Naive thymus-derived CD4-positive, alpha-beta T cell (primary cell): ENCODE data around the gene ATG10. TPM values are rescaled to one million over a fixed set of nuclear protein-coding genes. Genes with fewer than 3 reads are reported as not detected.

Experiments
- ATAC-seq: fragments of 150-1000 bp; cut with Tn5 transposase; 2 replicates; pipeline ENCODE4 v1.10.0; 2021; ENCODE audit warnings: mild to moderate bottlenecking, moderate library complexity
- CTCF ChIA-PET: fragments of 350-600 bp; sonication (Branson Sonifier 250); formaldehyde crosslinking; loops from one replicate; lab custom pipeline; 2021; ENCODE audit warnings: antibody characterized with exemption; lab: Charles Lee
- POLR2A ChIA-PET: fragments of 350-600 bp; sonication (Branson Sonifier 250); formaldehyde crosslinking; loops from one replicate; lab custom pipeline; 2021; ENCODE audit warnings: antibody characterized with exemption, inconsistent platforms; lab: Charles Lee
- DNase-seq, 9 donors: peaks; one replicate each; pipeline versions ENCODE4 v3.0.0 to v3.0.0-alpha.2; 2020 to 2022; ENCODE audit warnings: mixed read lengths in 1 of 9
- H3K27ac ChIP-seq: one replicate; pipeline ENCODE4 v1.7.0; 2013; ENCODE audit warnings: mild to moderate bottlenecking, low read depth, low read length, moderate library complexity
- H3K27me3 ChIP-seq, 2 donors: one replicate each; pipeline ENCODE4 v1.7.0; 2013; ENCODE audit warnings: low read length in 2 of 2, mild to moderate bottlenecking in 2 of 2, moderate library complexity in 2 of 2; ENCODE audit not compliant: control insufficient read depth in 2 of 2, insufficient read depth in 2 of 2
- H3K36me3 ChIP-seq, 3 experiments: 1 replicate in 2 of 3; 2 replicates in 1 of 3; pipeline ENCODE4 v1.7.0; 2013; ENCODE audit warnings: low read length in 3 of 3, mild to moderate bottlenecking in 3 of 3, moderate library complexity in 1 of 3; ENCODE audit not compliant: insufficient read depth in 3 of 3, control insufficient read depth in 2 of 3
- H3K4me1 ChIP-seq, 2 donors: one replicate each; pipeline ENCODE4 v1.7.0; 2013; ENCODE audit warnings: low read length in 2 of 2, mild to moderate bottlenecking in 2 of 2, moderate library complexity in 1 of 2; ENCODE audit not compliant: control insufficient read depth in 2 of 2, insufficient read depth in 2 of 2
- H3K4me3 ChIP-seq: 2 replicates; pipeline ENCODE4 v1.7.0; 2013; ENCODE audit warnings: mild to moderate bottlenecking, low read length
- H3K9me3 ChIP-seq, 3 experiments: 1 replicate in 2 of 3; 2 replicates in 1 of 3; pipeline ENCODE4 v1.7.0; 2013; ENCODE audit warnings: low read length in 3 of 3; ENCODE audit not compliant: control insufficient read depth in 2 of 3
- H3K27ac Mint-ChIP-seq, 9 donors: one replicate each; pipeline ENCODE4 v1.8.0; 2020 to 2022; ENCODE audit warnings: mixed read lengths in 9 of 9, mild to moderate bottlenecking in 8 of 9, moderate library complexity in 5 of 9, inconsistent platforms in 2 of 9
- H3K27me3 Mint-ChIP-seq, 5 donors: one replicate each; pipeline ENCODE4 v1.8.0; 2021 to 2022; ENCODE audit warnings: mixed read lengths in 5 of 5, mild to moderate bottlenecking in 1 of 5
- H3K36me3 Mint-ChIP-seq, 5 donors: one replicate each; pipeline ENCODE4 v1.8.0; 2020 to 2022; ENCODE audit warnings: mixed read lengths in 5 of 5, mild to moderate bottlenecking in 3 of 5, inconsistent platforms in 1 of 5
- H3K4me1 Mint-ChIP-seq, 7 donors: one replicate each; pipeline ENCODE4 v1.8.0; 2020 to 2022; ENCODE audit warnings: mixed read lengths in 7 of 7, mild to moderate bottlenecking in 3 of 7, inconsistent platforms in 1 of 7
- H3K4me3 Mint-ChIP-seq, 10 donors: one replicate each; pipeline ENCODE4 v1.8.0; 2020 to 2022; ENCODE audit warnings: mild to moderate bottlenecking in 10 of 10, mixed read lengths in 10 of 10, moderate library complexity in 6 of 10, inconsistent platforms in 2 of 10
- H3K9me3 Mint-ChIP-seq, 11 donors: one replicate each; pipeline ENCODE4 v1.8.0; 2020 to 2022; ENCODE audit warnings: mixed read lengths in 11 of 11, mild to moderate bottlenecking in 4 of 11, inconsistent platforms in 1 of 11, moderate library complexity in 1 of 11
- intact Hi-C, 2 donors: fragments of 100-400 bp; cut with micrococcal nuclease; formaldehyde crosslinking; loops; one replicate each; pipeline ENCODE4 v1.15.1; 2023
- polyA plus RNA-seq, 2 donors: library from polyadenylated mRNA; unstranded; fragments of 300-500 nt; fragmentation: Illumina TruSeq; gene quantifications; one replicate each; pipeline ENCODE4 v1.2.3, GENCODE V29; 2021
- total RNA-seq, 6 experiments: library from RNA in 5 of 6; stranded (reverse) in 5 of 6; gene quantifications; 1 replicate in 5 of 6; 2 replicates in 1 of 6; pipeline ENCODE4 v1.2.3 and lab custom pipeline; 2021 to 2026

ATG10 gene
- total and polyA plus RNA-seq, 7 experiments from 2014 or later: 6.4 to 14.4 (median 9.1) TPM

- Mint-ChIP-seq H3K36me3 (peaks cover 0 to 13% (median 4%) of the 10 kb centered on the region in 5 donors), H3K9me3 (no peaks in the 10 kb centered on the region), H3K27ac (no peak overlapping the region), H3K4me3 (no peak overlapping the region), H3K4me1 (peaks cover 0 to 3% (median 0%) of the 10 kb centered on the region in 7 donors), H3K27me3 (no peaks in the 10 kb centered on the region)
- Histone ChIP-seq H3K9me3 (no peaks in the 10 kb centered on the region), H3K27me3 (no peaks in the 10 kb centered on the region), H3K4me3 (no peak overlapping the region), H3K4me1 (no peaks in the 10 kb centered on the region), H3K27ac (no peak overlapping the region), H3K36me3 (no peaks in the 10 kb centered on the region)
- intact Hi-C loops: no loop called here
- no peak for DNase-seq
- ChIA-PET POLR2A (no interaction called here), CTCF (interaction anchor here (0.7 kb wide), 1 partner anchor 836 kb away, joined by 4 read pairs; no protein-coding TSS in a partner anchor)
- no peak for ATAC-seq
Measured at GRCh38 chr5:82218374-82219156, 246.7 kb downstream of the ATG10 start.

GRCh38 chr5:82221020-82221419 is 249.2 kb downstream of the ATG10 start:
- H3K4me1 Mint-ChIP-seq: peaks cover 0 to 11% (median 4%) of the 10 kb centered on the region in 7 donors
- POLR2A ChIA-PET: interaction anchor here (0.6 kb wide), 1 partner anchor 448 kb away, joined by 3 read pairs; no protein-coding TSS in a partner anchor
- H3K27ac Mint-ChIP-seq: no peak overlapping the region
- ATAC-seq (no peak), DNase-seq (no peak)
- Histone ChIP-seq H3K27me3 (no peaks in the 10 kb centered on the region), H3K4me3 (no peak overlapping the region), H3K36me3 (no peaks in the 10 kb centered on the region), H3K9me3 (no peaks in the 10 kb centered on the region), H3K27ac (no peak overlapping the region), H3K4me1 (no peaks in the 10 kb centered on the region)
- no peak overlapping the region for H3K4me3 Mint-ChIP-seq
- no peaks in the 10 kb centered on the region for H3K27me3 Mint-ChIP-seq
- H3K36me3 Mint-ChIP-seq: peaks cover 0 to 13% (median 4%) of the 10 kb centered on the region in 5 donors
- CTCF ChIA-PET: no interaction called here
- intact Hi-C loops: no loop called here
- H3K9me3 Mint-ChIP-seq: no peaks in the 10 kb centered on the region

GRCh38 chr5:82222597-82223574 is 251.1 kb downstream of the ATG10 start:
- Mint-ChIP-seq H3K4me3 (no peak overlapping the region), H3K27me3 (no peaks in the 10 kb centered on the region), H3K36me3 (peaks cover 0 to 13% (median 4%) of the 10 kb centered on the region in 5 donors), H3K27ac (no peak overlapping the region), H3K4me1 (peaks cover 0 to 11% (median 4%) of the 10 kb centered on the region in 7 donors), H3K9me3 (no peaks in the 10 kb centered on the region)
- POLR2A ChIA-PET: no interaction called here
- ATAC-seq (no peak), DNase-seq (no peak)
- H3K27ac ChIP-seq: no peak overlapping the region
- intact Hi-C loops: no loop called here
- no peaks in the 10 kb centered on the region for H3K4me1 ChIP-seq
- no peaks in the 10 kb centered on the region for H3K36me3 ChIP-seq
- no peaks in the 10 kb centered on the region for H3K27me3 ChIP-seq
- H3K9me3 ChIP-seq: no peaks in the 10 kb centered on the region
- CTCF ChIA-PET: no interaction called here
- H3K4me3 ChIP-seq: no peak overlapping the region

- H3K36me3 Mint-ChIP-seq: peaks cover 0 to 10% (median 0%) of the 10 kb centered on the region in 5 donors
- no peak overlapping the region for H3K27ac Mint-ChIP-seq
- H3K4me1 Mint-ChIP-seq: peaks cover 0 to 11% (median 4%) of the 10 kb centered on the region in 7 donors
- H3K9me3 ChIP-seq: no peaks in the 10 kb centered on the region
- ATAC-seq (peak; percentile 90), DNase-seq (peak; percentile 30 to 63 (median 57))
- CTCF ChIA-PET: interaction anchor here (0.9 to 1.5 kb wide), 6 partner anchors 9 to 815 kb away, joined by 3 to 5 read pairs (median 3); no protein-coding TSS in a partner anchor
- no peak overlapping the region for H3K27ac ChIP-seq
- intact Hi-C loops: loop anchor here (1.0 to 5.0 kb wide), 11 partner anchors 51 to 924 kb away; partner anchors contain the start of genes SSBP2 (in 2 of the 2) and ZCCHC9 (in 2 of the 2)
- no peak overlapping the region for H3K4me3 ChIP-seq
- peak overlapping the region in 2 of 10 donors; percentile 23 to 33 for H3K4me3 Mint-ChIP-seq
- H3K27me3 Mint-ChIP-seq: no peaks in the 10 kb centered on the region
- H3K9me3 Mint-ChIP-seq: no peaks in the 10 kb centered on the region
- no peaks in the 10 kb centered on the region for H3K27me3 ChIP-seq
- H3K36me3 ChIP-seq: no peaks in the 10 kb centered on the region
- no peaks in the 10 kb centered on the region for H3K4me1 ChIP-seq
- POLR2A ChIA-PET: no interaction called here
Measured at GRCh38 chr5:82225525-82226172, 253.8 kb downstream of the ATG10 start.

- Histone ChIP-seq H3K4me3 (no peak overlapping the region), H3K36me3 (no peaks in the 10 kb centered on the region), H3K27me3 (no peaks in the 10 kb centered on the region), H3K9me3 (no peaks in the 10 kb centered on the region), H3K4me1 (no peaks in the 10 kb centered on the region), H3K27ac (no peak overlapping the region)
- no peak for ATAC-seq
- CTCF ChIA-PET: no interaction called here
- Mint-ChIP-seq H3K4me3 (no peak overlapping the region), H3K27ac (peak overlapping the region in 1 of 9 donors; percentile 41), H3K4me1 (peaks cover 0 to 5% (median 0%) of the 10 kb centered on the region in 7 donors), H3K36me3 (peaks cover 0 to 6% (median 3%) of the 10 kb centered on the region in 5 donors), H3K27me3 (peaks cover 0 to 5% (median 0%) of the 10 kb centered on the region in 5 donors), H3K9me3 (no peaks in the 10 kb centered on the region)
- DNase-seq: no peak
- POLR2A ChIA-PET: no interaction called here
- intact Hi-C loops: no loop called here
Measured at GRCh38 chr5:82234885-82235284, 263.1 kb downstream of the ATG10 start.

GRCh38 chr5:82244151-82244550 is 272.3 kb downstream of the ATG10 start:
- ATAC-seq: no peak
- ChIA-PET CTCF (no interaction called here), POLR2A (no interaction called here)
- no peak for DNase-seq
- Histone ChIP-seq H3K9me3 (no peaks in the 10 kb centered on the region), H3K27ac (no peak overlapping the region), H3K36me3 (no peaks in the 10 kb centered on the region), H3K4me3 (no peak overlapping the region), H3K4me1 (no peaks in the 10 kb centered on the region), H3K27me3 (no peaks in the 10 kb centered on the region)
- peaks cover 0 to 17% (median 14%) of the 10 kb centered on the region in 5 donors for H3K36me3 Mint-ChIP-seq
- H3K9me3 Mint-ChIP-seq: peaks cover 3 to 27% (median 10%) of the 10 kb centered on the region in 11 donors
- H3K27ac Mint-ChIP-seq: no peak overlapping the region
- H3K4me1 Mint-ChIP-seq: no peaks in the 10 kb centered on the region
- intact Hi-C loops: no loop called here
- H3K27me3 Mint-ChIP-seq: no peaks in the 10 kb centered on the region
- no peak overlapping the region for H3K4me3 Mint-ChIP-seq
